SHP77 (cell line): ENCODE results near the gene ICE2.

Experiments
- DNase-seq, 2 experiments: peaks; one replicate each; lab custom pipeline; 2025; lab: John Stamatoyannopoulos, UW

ICE2 gene

GRCh38 chr15:60369696-60370095 lies 109.2 kb downstream of the ICE2 start:
- no peak for DNase-seq
